Gastrocnemius medialis (tissue), 4 donors: ENCODE results near the gene TLE2.
"Not testable (repeated sequence)": the region's sequence is repeated elsewhere in the genome, so short reads cannot be mapped to it uniquely, and the experiment has no call there.

ENCODE experiments used
- CTCF ChIP-seq, 5 experiments: fragments of 450-650 bp in 3 of 5; fragments of 200-600 bp in 2 of 5; sonication (generic) in 2 of 5; IDR thresholded peaks in 4 of 5; conservative IDR thresholded peaks in 1 of 5; 1 replicate in 4 of 5; 2 replicates in 1 of 5; pipeline ENCODE4 v1.5.1; 2016 to 2019; ENCODE audit warnings: antibody characterized with exemption in 5 of 5, mild to moderate bottlenecking in 3 of 5, moderate library complexity in 3 of 5
- POLR2A ChIP-seq, 2 donors: fragments of 450-650 bp; IDR thresholded peaks; one replicate each; pipeline ENCODE4 v1.6.1; 2017; ENCODE audit warnings: antibody characterized with exemption in 2 of 2, mild to moderate bottlenecking in 2 of 2, moderate library complexity in 2 of 2

DNA sequence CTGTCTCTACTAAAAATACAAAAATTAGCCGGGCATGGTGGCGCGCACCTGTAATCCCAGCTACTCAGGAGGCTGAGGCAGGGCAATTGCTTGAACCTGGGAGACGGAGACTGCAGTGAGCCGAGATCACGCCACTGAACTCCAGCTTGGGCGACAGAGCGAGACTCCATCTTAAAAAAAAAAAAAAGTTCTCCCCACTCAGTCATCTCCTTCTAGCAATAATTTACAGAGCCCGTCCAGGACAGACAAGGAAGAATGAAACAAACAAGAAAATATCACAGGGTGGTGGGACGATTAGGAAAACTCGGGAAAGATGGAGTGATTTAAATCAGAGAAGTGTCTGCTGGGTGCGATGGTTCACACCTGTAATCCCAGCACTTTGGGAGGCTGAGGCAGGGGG lies 65.4 kb downstream of the TLE2 start:
- TF ChIP-seq CTCF (IDR thresholded peaks at IDR 0.05 in 4 of 5, conservative IDR thresholded peaks at IDR 0.05 in 1 of 5); POLR2A (IDR thresholded peaks at IDR 0.05): not testable (repeated sequence)
